Fibroblast of lung (primary cell): Measurements from ENCODE around the gene GRIK4. TPM values are rescaled to one million over a fixed set of nuclear protein-coding genes. Genes with fewer than 3 reads are reported as not detected.
"Not testable (repeated sequence)": the region's sequence is repeated elsewhere in the genome, so short reads cannot be mapped to it uniquely, and the experiment has no call there.

Experiments
- DNase-seq, 2 donors: peaks; one replicate each; pipeline versions ENCODE4 v3.0.0 to v3.0.0-alpha.2; 2010; ENCODE audit warnings: low read depth in 2 of 2
- H2AFZ ChIP-seq: 2 replicates; pipeline ENCODE4 v1.5.1; 2012; ENCODE audit warnings: low read length, control low read depth, inconsistent platforms
- H3K27ac ChIP-seq: 2 replicates; pipeline ENCODE4 v1.5.1; 2011; ENCODE audit warnings: low read length, control low read depth; ENCODE audit not compliant: insufficient read depth
- H3K27me3 ChIP-seq: 2 replicates; pipeline ENCODE4 v1.5.1; 2011; ENCODE audit warnings: mild to moderate bottlenecking, low read length; ENCODE audit not compliant: control insufficient read depth, insufficient read depth
- H3K36me3 ChIP-seq: 2 replicates; pipeline ENCODE4 v1.5.1; 2011; ENCODE audit warnings: low read length; ENCODE audit not compliant: control insufficient read depth, insufficient read depth
- H3K4me1 ChIP-seq: 2 replicates; pipeline ENCODE4 v1.5.1; 2011; ENCODE audit warnings: low read length; ENCODE audit not compliant: control insufficient read depth, insufficient read depth; ENCODE audit errors: extremely low read depth
- H3K4me2 ChIP-seq: 2 replicates; pipeline ENCODE4 v1.5.1; 2011; ENCODE audit warnings: low read length, control low read depth; ENCODE audit not compliant: insufficient read depth; ENCODE audit errors: extremely low read depth
- H3K4me3 ChIP-seq, 4 experiments: fragments of 200-600 bp in 1 of 4; sonication (generic) in 1 of 4; replicated peaks in 1 of 4; 2 replicates each; pipeline ENCODE4 v1.5.1; 2011 to 2016; ENCODE audit warnings: low read length in 4 of 4, low read depth in 3 of 4, mild to moderate bottlenecking in 3 of 4, control low read depth in 2 of 4, inconsistent platforms in 1 of 4, mixed read lengths in 1 of 4; ENCODE audit not compliant: insufficient read depth in 1 of 4; ENCODE audit errors: control extremely low read depth in 1 of 4
- H3K79me2 ChIP-seq: 2 replicates; pipeline ENCODE4 v1.5.1; 2012; ENCODE audit warnings: mild to moderate bottlenecking, low read length, inconsistent platforms; ENCODE audit not compliant: control insufficient read depth, insufficient read depth
- H3K9ac ChIP-seq: 2 replicates; pipeline ENCODE4 v1.5.1; 2011; ENCODE audit warnings: mild to moderate bottlenecking, low read length, control low read depth; ENCODE audit not compliant: insufficient read depth
- H3K9me3 ChIP-seq: 2 replicates; pipeline ENCODE4 v1.5.1; 2012; ENCODE audit warnings: low read depth, low read length; ENCODE audit not compliant: control insufficient read depth, insufficient read depth
- H4K20me1 ChIP-seq: 2 replicates; pipeline ENCODE4 v1.5.1; 2011; ENCODE audit warnings: low read length; ENCODE audit not compliant: control insufficient read depth, insufficient read depth; ENCODE audit errors: extremely low read depth
- EZH2 ChIP-seq: IDR thresholded peaks from 2 replicates; pipeline ENCODE4 v1.5.1; 2012; ENCODE audit warnings: low read length, control low read depth, mild to moderate bottlenecking; ENCODE audit errors: missing control alignments
- polyA plus RNA-seq, 2 donors: library from polyadenylated mRNA; depleted of rRNA in 1 of 2; stranded (reverse) in 1 of 2; unstranded in 1 of 2; fragments of >200 nt; gene quantifications; 2 replicates each; pipeline ENCODE4 v1.2.1, GENCODE V29; 2011 to 2012; ENCODE audit warnings: missing spikeins in 1 of 2
- total RNA-seq: library from RNA; depleted of rRNA; stranded (reverse); fragments of >200 nt; gene quantifications from 2 replicates; pipeline ENCODE4 v1.2.1, GENCODE V29; 2014
- TF ChIP-seq, protein P1 (sequence below), 2 donors: IDR thresholded peaks in 1 of 2; conservative IDR thresholded peaks in 1 of 2; 1 replicate in 1 of 2; 2 replicates in 1 of 2; pipeline ENCODE4 v1.5.1; 2011 to 2012; ENCODE audit warnings: low read length in 2 of 2, control low read depth in 1 of 2, inconsistent platforms in 1 of 2, low read depth in 1 of 2, mild to moderate bottlenecking in 1 of 2

GRIK4 gene
- total and polyA plus RNA-seq, 2 donors (not counting 1 experiment from before 2014, with no cell fraction given): 0.17 to 1.5 TPM

DNA sequence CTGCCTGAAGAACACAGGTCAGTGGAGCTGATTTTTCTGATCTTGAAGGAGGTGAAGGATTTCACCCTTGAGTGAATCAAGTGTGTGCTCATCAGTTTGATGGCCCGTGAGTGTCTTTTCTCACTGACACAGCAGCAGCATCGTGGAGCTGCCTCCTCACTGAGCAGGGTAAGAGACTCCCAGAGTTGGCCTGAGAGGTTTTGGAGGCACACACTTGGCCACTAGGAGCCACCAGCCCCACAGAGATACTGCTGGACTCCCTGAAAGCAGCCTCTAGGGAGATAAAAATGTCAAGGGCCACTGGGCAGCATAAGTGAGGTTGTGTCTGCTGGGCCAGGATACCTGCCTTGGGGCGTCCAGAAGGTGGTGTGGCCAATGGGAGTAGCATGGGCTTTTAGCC is 245.4 kb downstream of the GRIK4 start:
- Histone ChIP-seq H3K9ac (no peak overlapping the region), H3K4me2 (no peak overlapping the region), H3K4me3 (no peak overlapping the region), H3K27me3 (no peaks in the 10 kb centered on the region), H3K79me2 (no peaks in the 10 kb centered on the region), H3K27ac (no peak overlapping the region), H3K9me3 (no peaks in the 10 kb centered on the region), H3K4me1 (no peaks in the 10 kb centered on the region), H4K20me1 (no peaks in the 10 kb centered on the region), H2AFZ (no peak overlapping the region), H3K36me3 (no peaks in the 10 kb centered on the region)
- no peak for DNase-seq
- TF ChIP-seq, protein P1, sequence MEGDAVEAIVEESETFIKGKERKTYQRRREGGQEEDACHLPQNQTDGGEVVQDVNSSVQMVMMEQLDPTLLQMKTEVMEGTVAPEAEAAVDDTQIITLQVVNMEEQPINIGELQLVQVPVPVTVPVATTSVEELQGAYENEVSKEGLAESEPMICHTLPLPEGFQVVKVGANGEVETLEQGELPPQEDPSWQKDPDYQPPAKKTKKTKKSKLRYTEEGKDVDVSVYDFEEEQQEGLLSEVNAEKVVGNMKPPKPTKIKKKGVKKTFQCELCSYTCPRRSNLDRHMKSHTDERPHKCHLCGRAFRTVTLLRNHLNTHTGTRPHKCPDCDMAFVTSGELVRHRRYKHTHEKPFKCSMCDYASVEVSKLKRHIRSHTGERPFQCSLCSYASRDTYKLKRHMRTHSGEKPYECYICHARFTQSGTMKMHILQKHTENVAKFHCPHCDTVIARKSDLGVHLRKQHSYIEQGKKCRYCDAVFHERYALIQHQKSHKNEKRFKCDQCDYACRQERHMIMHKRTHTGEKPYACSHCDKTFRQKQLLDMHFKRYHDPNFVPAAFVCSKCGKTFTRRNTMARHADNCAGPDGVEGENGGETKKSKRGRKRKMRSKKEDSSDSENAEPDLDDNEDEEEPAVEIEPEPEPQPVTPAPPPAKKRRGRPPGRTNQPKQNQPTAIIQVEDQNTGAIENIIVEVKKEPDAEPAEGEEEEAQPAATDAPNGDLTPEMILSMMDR (conservative IDR thresholded peaks at IDR 0.05 in 1 of 2, IDR thresholded peaks at IDR 0.05 in 1 of 2; ENCODE audit: low read depth in 1 of 2, low read length in 2 of 2): no peak

DNA sequence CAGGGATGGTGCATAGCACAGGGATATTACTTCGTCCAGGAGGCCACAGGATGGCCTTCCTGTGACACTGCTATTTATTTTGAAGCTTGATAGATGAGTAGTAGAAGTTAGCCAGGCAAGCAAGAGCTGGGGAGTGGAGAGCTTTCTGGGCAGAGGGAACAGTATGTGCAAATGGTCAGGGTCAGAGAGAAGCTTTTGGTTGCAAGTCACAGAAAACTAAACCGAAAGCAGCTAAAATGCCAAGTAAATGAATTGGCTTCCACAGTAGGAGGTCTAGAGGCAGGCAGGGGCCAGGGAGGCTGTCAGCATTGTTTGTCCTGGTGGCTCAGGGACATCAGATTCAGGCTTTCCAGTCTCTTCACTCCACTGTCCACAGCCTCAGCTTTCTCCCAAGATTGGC is 247.5 kb downstream of the GRIK4 start:
- Histone ChIP-seq H3K36me3 (no peaks in the 10 kb centered on the region), H3K27ac (no peak overlapping the region), H3K79me2 (no peaks in the 10 kb centered on the region), H3K27me3 (no peaks in the 10 kb centered on the region), H4K20me1 (no peaks in the 10 kb centered on the region), H3K9ac (no peak overlapping the region), H3K4me1 (no peaks in the 10 kb centered on the region), H2AFZ (no peak overlapping the region), H3K4me3 (no peak overlapping the region), H3K4me2 (no peak overlapping the region), H3K9me3 (no peaks in the 10 kb centered on the region)
- TF ChIP-seq, protein P1 (conservative IDR thresholded peaks at IDR 0.05 in 1 of 2, IDR thresholded peaks at IDR 0.05 in 1 of 2; ENCODE audit: low read depth in 1 of 2, low read length in 2 of 2): no peak
- no peak for DNase-seq

- H3K27ac ChIP-seq, H3K27me3 ChIP-seq, H3K4me3 ChIP-seq, H3K9ac ChIP-seq, H3K4me1 ChIP-seq, H3K36me3 ChIP-seq, DNase-seq, H4K20me1 ChIP-seq, H3K79me2 ChIP-seq, H2AFZ ChIP-seq, H3K9me3 ChIP-seq, H3K4me2 ChIP-seq: not testable (repeated sequence)
These were observed 254.2 kb downstream of the GRIK4 start for GRCh38 chr11:120765710-120766109.

GRCh38 chr11:120766318-120766717 is 254.8 kb downstream of the GRIK4 start:
- no peak for DNase-seq
- no peaks in the 10 kb centered on the region for H4K20me1 ChIP-seq

More at GRCh38 chr11:120766318-120766717, 254.8 kb downstream of the GRIK4 start:
- TF ChIP-seq, protein P1 (conservative IDR thresholded peaks at IDR 0.05 in 1 of 2, IDR thresholded peaks at IDR 0.05 in 1 of 2; ENCODE audit: low read depth in 1 of 2, low read length in 2 of 2): no peak
- no peak for TF ChIP-seq EZH2
- H3K4me3 ChIP-seq: no peak overlapping the region
- no peaks in the 10 kb centered on the region for H3K79me2 ChIP-seq
- H3K4me2 ChIP-seq: no peak overlapping the region
- no peak overlapping the region for H2AFZ ChIP-seq
- H3K4me1 ChIP-seq: no peaks in the 10 kb centered on the region
- H3K27ac ChIP-seq: no peak overlapping the region
- no peaks in the 10 kb centered on the region for H3K27me3 ChIP-seq
- no peak overlapping the region for H3K9ac ChIP-seq
- no peaks in the 10 kb centered on the region for H3K36me3 ChIP-seq
- no peaks in the 10 kb centered on the region for H3K9me3 ChIP-seq
